GM21526 (cell line): ENCODE measurements around the gene LRBA.

Experiments
- ATAC-seq: cut with Tn5 transposase; IDR thresholded peaks from one replicate; pipeline ENCODE4 v1.9.1; 2021; ENCODE audit warnings: moderate library complexity; ENCODE audit not compliant: unreplicated experiment, low FRiP score

LRBA gene

GRCh38 chr4:150316332-150317205, 698.5 kb downstream of the LRBA start:
- ATAC-seq: no peak

GRCh38 chr4:150315691-150316090, 699.4 kb downstream of the LRBA start:
- no peak for ATAC-seq

- no peak for ATAC-seq
Observed at GRCh38 chr4:150315175-150315574, 699.9 kb downstream of the LRBA start.

GRCh38 chr4:150314031-150314430, 701.1 kb downstream of the LRBA start:
- no peak for ATAC-seq

GRCh38 chr4:150310159-150310895, 704.8 kb downstream of the LRBA start:
- ATAC-seq: no peak

- no peak for ATAC-seq
Observed at GRCh38 chr4:150308824-150309472, 706.1 kb downstream of the LRBA start.

- no peak for ATAC-seq
Observed at GRCh38 chr4:150306719-150307118, 708.4 kb downstream of the LRBA start.

GRCh38 chr4:150305995-150306394, 709.1 kb downstream of the LRBA start:
- ATAC-seq: no peak

GRCh38 chr4:150302553-150302952, 712.5 kb downstream of the LRBA start:
- no peak for ATAC-seq

GRCh38 chr4:150299816-150300215, 715.3 kb downstream of the LRBA start:
- no peak for ATAC-seq

- no peak for ATAC-seq
Observed at GRCh38 chr4:150297861-150298474, 717.1 kb downstream of the LRBA start.

- no peak for ATAC-seq
Observed at GRCh38 chr4:150289881-150290280, 725.2 kb downstream of the LRBA start.

GRCh38 chr4:150289198-150289597, 725.9 kb downstream of the LRBA start:
- ATAC-seq: no peak

GRCh38 chr4:150286656-150287055, 728.4 kb downstream of the LRBA start:
- ATAC-seq: no peak

GRCh38 chr4:150283689-150284088, 731.4 kb downstream of the LRBA start:
- ATAC-seq: no peak

- ATAC-seq: no peak
Observed at GRCh38 chr4:150280975-150281374, 734.1 kb downstream of the LRBA start.

- ATAC-seq: no peak
Observed at GRCh38 chr4:150280081-150280895, 734.8 kb downstream of the LRBA start.

- no peak for ATAC-seq
Observed at GRCh38 chr4:150278206-150278605, 736.9 kb downstream of the LRBA start.

GRCh38 chr4:150268444-150268843, 746.6 kb downstream of the LRBA start:
- no peak for ATAC-seq

- ATAC-seq: no peak
Observed at GRCh38 chr4:150265806-150266205, 749.3 kb downstream of the LRBA start.
